ENCODE measurements around the gene USP47. TPM values are rescaled to one million over a fixed set of nuclear protein-coding genes. Genes with fewer than 3 reads are reported as not detected.

The USP47 gene
- total RNA-seq, 1 donor from 2014 or later: 48.1 TPM

GRCh38 chr11:11864332-11864731, 22.6 kb downstream of the USP47 start:
- Histone ChIP-seq H3K4me3 (no peak overlapping the region), H3K9me3 (no peaks in the 10 kb centered on the region), H3K36me3 (no peaks in the 10 kb centered on the region), H3K27ac (no peak overlapping the region), H3K4me1 (peaks cover 17% of the 10 kb centered on the region), H3K27me3 (no peaks in the 10 kb centered on the region)
- no peak for DNase-seq
- intact Hi-C loops (cut with DNase I): no loop called here
- ATAC-seq: no peak
- TF ChIP-seq, protein P1, sequence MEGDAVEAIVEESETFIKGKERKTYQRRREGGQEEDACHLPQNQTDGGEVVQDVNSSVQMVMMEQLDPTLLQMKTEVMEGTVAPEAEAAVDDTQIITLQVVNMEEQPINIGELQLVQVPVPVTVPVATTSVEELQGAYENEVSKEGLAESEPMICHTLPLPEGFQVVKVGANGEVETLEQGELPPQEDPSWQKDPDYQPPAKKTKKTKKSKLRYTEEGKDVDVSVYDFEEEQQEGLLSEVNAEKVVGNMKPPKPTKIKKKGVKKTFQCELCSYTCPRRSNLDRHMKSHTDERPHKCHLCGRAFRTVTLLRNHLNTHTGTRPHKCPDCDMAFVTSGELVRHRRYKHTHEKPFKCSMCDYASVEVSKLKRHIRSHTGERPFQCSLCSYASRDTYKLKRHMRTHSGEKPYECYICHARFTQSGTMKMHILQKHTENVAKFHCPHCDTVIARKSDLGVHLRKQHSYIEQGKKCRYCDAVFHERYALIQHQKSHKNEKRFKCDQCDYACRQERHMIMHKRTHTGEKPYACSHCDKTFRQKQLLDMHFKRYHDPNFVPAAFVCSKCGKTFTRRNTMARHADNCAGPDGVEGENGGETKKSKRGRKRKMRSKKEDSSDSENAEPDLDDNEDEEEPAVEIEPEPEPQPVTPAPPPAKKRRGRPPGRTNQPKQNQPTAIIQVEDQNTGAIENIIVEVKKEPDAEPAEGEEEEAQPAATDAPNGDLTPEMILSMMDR (IDR thresholded peaks at IDR 0.05): no peak

- no peak overlapping the region for H3K4me3 ChIP-seq
- intact Hi-C loops (cut with DNase I): no loop called here
- ATAC-seq (no peak), DNase-seq (no peak)
- H3K9me3 ChIP-seq: no peaks in the 10 kb centered on the region
- no peak overlapping the region for H3K27ac ChIP-seq
- no peaks in the 10 kb centered on the region for H3K27me3 ChIP-seq
- TF ChIP-seq, protein P1 (IDR thresholded peaks at IDR 0.05): no peak
- peaks cover 14% of the 10 kb centered on the region for H3K4me1 ChIP-seq
- H3K36me3 ChIP-seq: no peaks in the 10 kb centered on the region
Measured at GRCh38 chr11:11864803-11865202, 23.0 kb downstream of the USP47 start.

DNA sequence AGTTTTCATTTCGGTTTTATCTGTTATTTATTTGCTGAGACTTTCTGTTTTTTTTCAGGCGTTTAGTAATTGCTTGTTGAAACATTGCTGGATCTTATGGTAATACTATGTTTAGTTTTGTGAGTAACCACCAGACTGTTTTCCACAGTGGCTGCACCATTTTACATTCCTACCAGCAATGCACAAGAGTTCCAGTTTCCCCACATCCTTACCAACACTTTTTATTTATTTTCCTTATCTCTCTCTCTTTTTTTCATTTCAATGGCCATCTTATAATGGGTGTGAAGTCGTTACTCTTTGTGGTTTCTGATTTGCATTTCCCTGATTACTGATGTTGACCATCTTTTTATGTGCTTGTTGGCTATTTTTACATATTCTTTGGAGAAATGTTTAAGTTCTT, 23.7 kb downstream of the USP47 start:
- no peaks in the 10 kb centered on the region for H3K9me3 ChIP-seq
- TF ChIP-seq, protein P1 (IDR thresholded peaks at IDR 0.05): no peak
- H3K36me3 ChIP-seq: no peaks in the 10 kb centered on the region
- DNase-seq (no peak), ATAC-seq (no peak)
- H3K27ac ChIP-seq: no peak overlapping the region
- intact Hi-C loops (cut with DNase I): no loop called here
- no peaks in the 10 kb centered on the region for H3K27me3 ChIP-seq
- no peak overlapping the region for H3K4me3 ChIP-seq
- H3K4me1 ChIP-seq: peaks cover 14% of the 10 kb centered on the region

GRCh38 chr11:11866203-11866602, 24.4 kb downstream of the USP47 start:
- intact Hi-C loops (cut with DNase I): no loop called here
- ATAC-seq (no peak), DNase-seq (no peak)
- Histone ChIP-seq H3K27me3 (no peaks in the 10 kb centered on the region), H3K36me3 (no peaks in the 10 kb centered on the region), H3K9me3 (no peaks in the 10 kb centered on the region), H3K4me3 (no peak overlapping the region), H3K27ac (no peak overlapping the region), H3K4me1 (peaks cover 9% of the 10 kb centered on the region)
- TF ChIP-seq, protein P1 (IDR thresholded peaks at IDR 0.05): no peak

- peaks cover 13% of the 10 kb centered on the region for H3K4me1 ChIP-seq
- DNase-seq: no peak
- no peak overlapping the region for H3K27ac ChIP-seq
- TF ChIP-seq, protein P1 (IDR thresholded peaks at IDR 0.05): no peak
- no peak for ATAC-seq
- intact Hi-C loops (cut with DNase I): no loop called here
- H3K4me3 ChIP-seq: no peak overlapping the region
- no peaks in the 10 kb centered on the region for H3K9me3 ChIP-seq
- no peaks in the 10 kb centered on the region for H3K27me3 ChIP-seq
- H3K36me3 ChIP-seq: no peaks in the 10 kb centered on the region
Measured at GRCh38 chr11:11867720-11868119, 25.9 kb downstream of the USP47 start.

DNA sequence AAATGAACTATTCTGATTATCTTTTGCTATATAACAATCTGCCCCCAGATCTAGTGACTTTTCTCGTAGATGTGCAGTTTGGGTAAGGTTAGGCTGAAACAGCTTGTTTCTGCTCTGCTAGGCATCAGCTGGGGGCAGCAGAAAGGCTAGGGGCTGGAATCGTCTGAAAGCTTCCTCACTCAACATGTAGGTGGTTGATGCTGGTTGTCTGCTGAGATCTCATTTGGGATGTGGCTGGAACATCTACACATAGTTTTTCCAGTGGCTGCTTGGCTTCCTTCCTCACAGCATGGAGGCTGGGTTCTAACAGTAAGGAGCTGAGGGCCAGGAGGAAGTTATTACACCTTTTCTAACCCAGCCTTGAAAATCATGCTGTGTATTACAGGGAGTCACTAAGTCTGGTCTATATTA, 30.2 kb downstream of the USP47 start:
- H3K36me3 ChIP-seq: no peaks in the 10 kb centered on the region
- no peak overlapping the region for H3K27ac ChIP-seq
- no peaks in the 10 kb centered on the region for H3K9me3 ChIP-seq
- no peak for DNase-seq
- H3K27me3 ChIP-seq: no peaks in the 10 kb centered on the region
- H3K4me3 ChIP-seq: no peak overlapping the region
- peaks cover 8% of the 10 kb centered on the region for H3K4me1 ChIP-seq
- intact Hi-C loops (cut with DNase I): no loop called here
- TF ChIP-seq, protein P1 (IDR thresholded peaks at IDR 0.05): no peak
- ATAC-seq: peak; percentile 21

Data from upper lobe of right lung (tissue), 1 donor.